Measurements from ENCODE around the gene ARX.

The ARX gene

DNA sequence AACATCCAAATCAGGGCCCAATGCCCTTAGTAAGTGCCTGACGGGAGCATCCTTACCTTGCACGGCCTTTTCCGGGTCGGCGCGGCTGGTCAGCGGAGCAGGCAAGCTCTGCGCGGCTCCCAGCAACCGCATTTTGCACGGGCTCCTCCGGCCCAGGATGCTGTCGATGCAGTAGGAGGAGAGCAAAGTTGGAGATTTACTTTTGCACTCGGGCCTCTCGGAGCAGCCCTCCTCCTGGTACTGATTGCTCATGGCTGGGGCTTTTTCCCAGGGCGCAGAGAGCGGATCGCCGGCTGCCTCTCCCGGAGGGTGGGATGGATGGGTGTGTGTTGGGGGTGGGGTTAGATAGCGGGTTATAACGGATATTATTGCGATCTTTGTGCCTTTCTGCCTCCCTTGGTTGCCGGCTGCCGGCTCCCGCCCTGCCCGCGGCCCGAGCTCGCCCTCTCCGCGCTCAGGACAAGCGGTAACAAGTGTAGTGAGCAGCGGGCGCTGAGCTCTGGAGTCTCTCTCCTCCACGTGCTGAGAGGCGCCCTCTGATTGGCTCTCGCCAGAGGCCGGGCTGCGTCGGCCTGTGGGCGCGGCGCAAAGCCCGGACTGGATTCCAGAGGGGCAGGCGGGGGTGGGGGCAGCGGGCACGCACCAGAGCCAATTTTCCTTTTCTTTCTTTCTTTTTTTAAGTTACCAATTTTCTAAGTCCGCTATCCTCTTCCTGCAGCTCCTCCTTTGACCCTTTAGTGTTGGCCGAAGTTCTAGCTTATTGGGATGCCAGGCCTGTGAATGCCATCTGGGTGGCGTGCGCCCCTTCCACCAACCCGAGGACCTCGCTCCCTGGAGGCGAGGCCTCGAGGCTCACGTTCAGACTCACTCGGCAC is at the start of gene ARX:
TSS of gene ARX (minus strand) at position 480 of the 875 bp plus-strand sequence. CDS start at position 252, 228 bp downstream.
- Histone ChIP-seq H3K27ac (no peak within 1 kb of the TSS), H3K4me3 (peak within 1 kb of the TSS; percentile 56)
- no peak for DNase-seq (ENCODE audit: low spot score)
- no peak for TF ChIP-seq CTCF (IDR thresholded peaks at IDR 0.05)

DNA sequence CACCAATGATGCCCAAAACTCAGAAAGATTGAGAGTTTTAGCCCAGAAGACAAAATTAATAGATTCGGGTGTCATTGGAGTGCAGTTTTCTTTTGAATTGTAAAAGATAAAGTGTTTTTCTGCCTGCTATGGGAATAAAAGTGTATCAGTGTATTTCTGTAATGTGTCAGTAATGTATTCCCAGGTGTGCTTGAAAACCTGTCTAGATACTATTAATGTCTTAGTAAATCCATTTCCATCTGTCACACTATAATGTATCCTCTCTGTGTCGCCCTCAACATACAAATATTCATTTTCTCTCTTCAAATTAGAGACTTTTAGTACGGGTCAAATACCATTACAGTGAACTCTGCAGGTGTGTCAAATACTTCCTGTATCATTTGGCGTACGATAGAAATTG is 43.5 kb upstream of the ARX start:
- no peak for TF ChIP-seq CTCF (IDR thresholded peaks at IDR 0.05)
- DNase-seq (ENCODE audit: low spot score), result no peak
- H3K27ac ChIP-seq, result no peak overlapping the region
- no peak overlapping the region for H3K4me3 ChIP-seq

GRCh38 chrX:25052798-25053534 is 37.2 kb upstream of the ARX start:
- Histone ChIP-seq H3K27ac (no peak overlapping the region), H3K4me3 (no peak overlapping the region)
- TF ChIP-seq CTCF (IDR thresholded peaks at IDR 0.05), result no peak
- DNase-seq (ENCODE audit: low spot score), result no peak

GRCh38 chrX:25049971-25050370 is 34.2 kb upstream of the ARX start:
- Histone ChIP-seq H3K4me3 (no peak overlapping the region), H3K27ac (no peak overlapping the region)
- DNase-seq (ENCODE audit: low spot score), result no peak
- no peak for TF ChIP-seq CTCF (IDR thresholded peaks at IDR 0.05)

DNA sequence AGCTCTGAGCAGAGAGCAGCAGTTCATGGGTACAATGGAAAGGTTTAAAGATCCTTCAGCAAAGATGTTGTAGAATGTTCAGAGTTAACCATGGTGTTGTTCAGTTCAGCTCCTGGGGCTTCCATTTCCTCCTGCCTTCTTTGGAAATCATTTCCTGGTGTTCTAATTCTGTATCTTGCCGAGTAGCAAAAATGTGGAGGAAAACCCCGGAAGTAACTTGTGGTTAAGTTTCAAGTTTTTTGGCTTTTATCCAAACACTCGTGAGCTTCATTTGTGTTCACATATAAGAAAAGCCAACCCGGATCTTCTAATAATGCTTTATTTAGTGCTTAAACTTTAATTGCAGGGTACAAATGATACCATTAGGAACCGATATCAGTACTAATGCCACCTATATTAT is 33.6 kb upstream of the ARX start:
- Histone ChIP-seq H3K27ac (no peak overlapping the region), H3K4me3 (no peak overlapping the region)
- no peak for DNase-seq (ENCODE audit: low spot score)
- no peak for TF ChIP-seq CTCF (IDR thresholded peaks at IDR 0.05)

GRCh38 chrX:25048178-25048577 is 32.4 kb upstream of the ARX start:
- TF ChIP-seq CTCF (IDR thresholded peaks at IDR 0.05), result no peak
- no peak for DNase-seq (ENCODE audit: low spot score)
- Histone ChIP-seq H3K27ac (no peak overlapping the region), H3K4me3 (no peak overlapping the region)
